HUDEP-2 (cell line): Measurements from ENCODE around the gene IFIT1B.
"Not testable (repeated sequence)": the region's sequence is repeated elsewhere in the genome, so short reads cannot be mapped to it uniquely, and the experiment has no call there.

Experiments used
- DNase-seq, 76 experiments: peaks; one replicate each; lab custom pipeline; 2025; ENCODE audit not compliant: unreplicated experiment in 76 of 76; lab: John Stamatoyannopoulos, UW

IFIT1B gene, protein sequence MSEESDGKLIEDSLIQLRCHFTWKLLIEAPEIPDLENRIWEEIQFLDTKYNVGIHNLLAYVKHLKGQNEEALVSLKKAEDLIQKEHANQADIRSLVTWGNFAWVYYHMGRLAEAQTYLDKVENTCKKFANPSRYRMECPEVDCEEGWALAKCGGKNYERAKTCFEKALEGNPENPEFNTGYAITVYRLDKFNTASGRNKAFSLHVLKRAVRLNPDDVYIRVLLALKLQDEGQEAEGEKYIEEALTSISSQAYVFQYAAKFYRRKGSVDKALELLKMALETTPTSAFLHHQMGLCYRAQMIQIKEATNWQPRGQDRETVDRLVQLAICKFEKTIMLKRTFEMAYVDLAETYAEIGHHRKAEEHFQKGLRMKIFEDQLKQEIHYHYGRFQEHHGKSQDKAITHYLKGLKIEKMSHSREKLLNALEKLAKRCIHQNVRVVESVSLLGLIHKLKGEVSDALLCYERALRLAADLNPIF

DNA sequence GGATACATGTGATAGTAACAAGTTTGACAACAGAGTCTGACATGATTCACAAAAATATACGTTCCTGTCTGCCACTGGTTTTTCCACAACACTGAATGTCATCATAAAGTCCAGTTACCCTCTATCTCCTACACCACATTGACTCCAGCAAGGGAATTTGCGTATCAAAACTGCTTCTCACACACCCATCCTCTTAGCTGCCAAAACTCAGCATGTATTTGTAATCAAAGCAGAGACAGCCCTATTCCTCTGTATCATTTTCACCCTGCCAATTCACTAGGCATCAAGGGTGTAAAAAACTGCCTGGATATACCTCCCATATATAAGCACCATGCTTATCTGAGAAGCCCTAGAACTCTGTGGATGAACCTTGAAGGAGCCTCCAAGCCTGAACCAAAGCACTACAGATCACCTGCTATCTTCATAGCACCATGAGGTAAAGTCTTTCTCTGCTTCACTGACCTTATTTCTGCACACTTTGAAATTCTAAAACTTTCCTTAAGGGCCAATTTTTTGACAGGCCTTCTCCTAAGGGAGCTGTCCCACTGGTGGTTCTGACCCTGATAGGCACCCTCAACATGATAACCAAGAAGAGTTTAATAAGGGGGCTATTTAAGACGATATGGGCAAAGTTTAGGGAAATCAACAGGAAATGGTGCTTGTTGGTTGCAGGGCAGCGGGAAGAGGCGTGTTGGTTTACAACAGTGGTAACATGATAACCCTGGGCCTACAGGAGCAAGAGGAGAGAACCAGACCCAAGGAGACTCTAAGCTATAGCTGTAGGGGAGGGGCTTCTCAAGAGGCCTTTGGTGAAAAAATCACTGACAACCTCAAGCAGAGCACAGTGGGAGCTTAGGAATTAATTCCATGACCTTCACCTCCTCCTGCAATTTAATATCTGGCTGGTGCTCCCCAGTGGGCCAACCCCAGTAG, at the start of gene IFIT1B:
Gene IFIT1B (plus strand): TSS at position 352 of the 933 bp plus-strand sequence. CDS start 80 bp downstream, at position 432.
- peak in 31 of 76 experiments; percentile 11 to 76 (median 34) for DNase-seq

DNA sequence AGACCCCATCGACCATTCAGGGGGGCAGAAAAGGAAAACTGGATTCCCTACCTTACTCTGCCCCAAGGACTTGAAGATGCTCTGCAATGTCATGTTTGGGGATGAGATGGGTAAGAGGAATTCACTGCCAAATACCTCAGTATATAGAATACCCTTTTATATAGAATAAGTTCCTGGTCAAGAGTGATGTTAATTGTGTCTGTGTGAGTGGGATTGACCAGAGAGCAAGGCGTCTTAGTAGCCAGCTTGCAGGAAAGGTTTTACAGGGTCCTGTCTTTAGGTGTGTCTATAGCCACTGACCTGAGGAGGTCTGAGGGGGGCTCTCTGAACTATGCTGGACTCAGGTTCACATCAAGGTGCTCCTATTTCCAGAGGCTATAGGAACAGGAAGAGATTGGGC, 48.7 kb upstream of the IFIT1B start:
- no peak for DNase-seq

- DNase-seq, result not testable (repeated sequence)
Observed at GRCh38 chr10:89330014-89330413, 47.8 kb upstream of the IFIT1B start.

GRCh38 chr10:89330537-89331212, 47.2 kb upstream of the IFIT1B start:
- DNase-seq, result no peak

DNA sequence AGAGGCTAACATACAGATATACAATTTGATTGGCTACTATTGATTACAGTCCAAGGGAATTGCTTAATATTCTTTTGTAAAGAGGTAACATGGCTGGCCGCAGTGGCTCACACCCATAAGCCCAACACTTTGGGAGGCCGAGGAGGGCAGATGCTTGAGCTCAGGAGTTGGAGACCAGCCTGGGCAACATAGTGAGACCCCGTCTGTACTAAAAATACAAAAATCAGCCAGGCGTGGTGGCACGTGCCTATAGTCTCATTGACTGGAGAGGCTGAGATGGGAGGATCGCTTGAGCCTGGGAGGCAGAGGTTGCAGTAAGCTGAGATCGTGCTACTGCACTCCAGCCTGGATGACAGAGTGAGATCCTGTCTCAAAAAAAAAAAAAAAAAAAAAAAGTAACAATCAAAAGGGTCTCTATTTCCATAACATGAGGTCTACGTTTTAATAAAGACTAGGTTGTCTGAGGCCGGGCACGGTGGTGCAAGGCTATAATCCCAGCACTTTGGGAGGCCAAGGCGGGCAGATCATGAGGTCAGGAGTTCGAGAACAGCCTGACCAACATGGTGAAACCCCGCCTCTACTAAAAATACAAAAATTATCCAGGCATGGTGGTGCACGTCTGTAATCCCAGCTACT, 46.3 kb upstream of the IFIT1B start:
- DNase-seq, result not testable (repeated sequence)

DNA sequence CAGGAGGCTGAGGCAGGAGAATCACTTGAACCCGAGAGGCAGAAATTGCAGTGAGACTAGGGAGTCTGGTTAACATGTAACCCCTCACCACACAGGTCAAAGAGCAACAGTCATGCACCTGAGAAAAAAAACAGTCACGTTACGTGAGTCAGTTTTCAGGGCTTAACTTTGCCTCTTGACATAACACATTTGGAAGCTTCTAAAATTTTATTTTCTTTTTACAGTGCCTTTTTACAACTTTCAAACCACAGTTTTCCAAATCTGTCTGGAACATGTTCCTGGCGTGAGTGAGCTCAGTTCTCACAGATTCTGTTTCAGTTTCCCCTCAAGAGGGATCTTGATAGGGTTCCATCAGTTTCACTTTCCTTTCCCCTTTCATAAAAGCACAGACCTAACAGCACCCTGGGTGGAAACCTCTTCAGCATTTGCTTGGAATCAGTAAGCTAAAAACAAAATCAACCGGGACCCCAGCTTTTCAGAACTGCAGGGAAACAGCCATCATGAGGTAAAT, 45.7 kb upstream of the IFIT1B start:
- peak in 2 of 76 experiments; percentile 4 to 12 for DNase-seq

- no peak for DNase-seq
Observed at GRCh38 chr10:89335226-89335625, 42.6 kb upstream of the IFIT1B start.

DNA sequence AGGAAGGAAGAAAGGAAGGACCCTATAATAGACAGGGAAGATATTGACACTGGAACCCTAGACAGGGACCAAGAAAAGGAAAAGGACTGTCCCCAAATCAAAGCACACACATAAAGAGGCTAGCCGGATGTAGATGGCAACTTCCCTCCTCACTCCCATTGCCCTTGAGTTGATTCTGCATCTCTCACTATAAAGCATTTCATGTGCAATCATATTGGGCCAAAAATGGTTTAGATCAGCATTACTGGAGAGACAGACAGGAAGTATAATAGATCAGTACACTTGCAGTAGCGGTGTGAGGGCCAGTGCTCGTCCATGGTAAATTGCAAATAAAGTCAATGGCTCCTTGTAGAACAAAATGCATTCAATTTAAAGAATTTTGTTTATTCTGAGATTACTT, 41.6 kb upstream of the IFIT1B start:
- no peak for DNase-seq

- DNase-seq, result no peak
Observed at GRCh38 chr10:89337484-89337883, 40.4 kb upstream of the IFIT1B start.

- no peak for DNase-seq
Observed at GRCh38 chr10:89338713-89339112, 39.1 kb upstream of the IFIT1B start.

GRCh38 chr10:89339875-89340274, 38.0 kb upstream of the IFIT1B start:
- no peak for DNase-seq

DNA sequence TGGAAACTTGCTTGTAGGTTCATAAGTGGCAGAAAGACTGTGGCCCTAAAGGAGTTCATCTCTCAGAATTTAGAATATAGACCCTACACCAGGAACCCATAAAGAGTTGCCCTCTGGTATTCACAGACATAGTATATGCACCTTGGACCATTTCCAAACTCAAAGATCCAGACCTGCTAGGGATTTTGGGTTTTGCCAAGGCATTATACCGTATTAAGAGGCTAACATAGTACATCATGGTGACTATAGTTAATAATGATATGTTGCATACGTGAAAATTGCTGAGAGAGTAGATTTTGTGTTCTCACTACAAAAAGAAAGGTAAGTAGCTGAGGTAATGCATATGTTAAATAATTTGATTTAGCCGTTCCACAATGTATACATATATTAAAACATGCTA, 36.2 kb upstream of the IFIT1B start:
- no peak for DNase-seq

GRCh38 chr10:89342206-89342958, 35.5 kb upstream of the IFIT1B start:
- peak in 1 of 76 experiments; percentile 5 for DNase-seq

GRCh38 chr10:89343089-89343767, 34.6 kb upstream of the IFIT1B start:
- DNase-seq, result no peak

- DNase-seq, result no peak
Observed at GRCh38 chr10:89344156-89344555, 33.7 kb upstream of the IFIT1B start.

- no peak for DNase-seq
Observed at GRCh38 chr10:89345367-89346000, 32.4 kb upstream of the IFIT1B start.

- no peak for DNase-seq
Observed at GRCh38 chr10:89346405-89347254, 31.2 kb upstream of the IFIT1B start.
